Heart left ventricle (tissue), 13 donors: ENCODE measurements around the gene DCX.

ENCODE experiments used
- POLR2A ChIP-seq, 2 donors: fragments of 450-650 bp; IDR thresholded peaks; one replicate each; pipeline ENCODE4 v1.6.1; 2017; ENCODE audit warnings: antibody characterized with exemption in 2 of 2, mild to moderate bottlenecking in 2 of 2, moderate library complexity in 2 of 2
- TF ChIP-seq, protein P1 (sequence below), 12 donors: fragments of 200-600 bp; sonication (generic) in 4 of 12; IDR thresholded peaks; one replicate each; pipeline versions ENCODE4 v1.5.0 to v1.8.0; 2018 to 2022; ENCODE audit warnings: antibody characterized with exemption in 12 of 12, mild to moderate bottlenecking in 5 of 12
- donor health status: ischemic (EF 13 %, LVEDD 7.1; RV severe dilation, severe dysfunction).
- donor health status: DM: no; HTN: yes; CAD: no.
- donor health status: DM: no; HTN: no; CAD: no.
- donor health status: ischemic (EF 25% LVEDD 6.9; RV normal size, moderate dysfunction).
- donor health status: ischemic (EF 25% LVEDD 5.7; RV mildly dilated, moderate dysfunction).
- donor health status: ischemic (EF 35%, LVEDD 5.7; RV mildly dilated, moderate dysfunction).
- donor health status: nonischemic (EF 11% LVEDD 7.7; RV severe dilation, severe dysfunction).
- donor health status: DM: yes; HTN: yes; CAD: no.
- donor health status: PGD.
- donor health status: ischemic (EF 29% LVEDD 5.4; RV normal size, mild dysfunction).
- donor health status: nonischemic (EF 23%, LVEDD 6.1; RV moderate dilation, normal function).

GRCh38 chrX:111268506-111268905, 143.5 kb downstream of the DCX start:
- TF ChIP-seq, protein P1, sequence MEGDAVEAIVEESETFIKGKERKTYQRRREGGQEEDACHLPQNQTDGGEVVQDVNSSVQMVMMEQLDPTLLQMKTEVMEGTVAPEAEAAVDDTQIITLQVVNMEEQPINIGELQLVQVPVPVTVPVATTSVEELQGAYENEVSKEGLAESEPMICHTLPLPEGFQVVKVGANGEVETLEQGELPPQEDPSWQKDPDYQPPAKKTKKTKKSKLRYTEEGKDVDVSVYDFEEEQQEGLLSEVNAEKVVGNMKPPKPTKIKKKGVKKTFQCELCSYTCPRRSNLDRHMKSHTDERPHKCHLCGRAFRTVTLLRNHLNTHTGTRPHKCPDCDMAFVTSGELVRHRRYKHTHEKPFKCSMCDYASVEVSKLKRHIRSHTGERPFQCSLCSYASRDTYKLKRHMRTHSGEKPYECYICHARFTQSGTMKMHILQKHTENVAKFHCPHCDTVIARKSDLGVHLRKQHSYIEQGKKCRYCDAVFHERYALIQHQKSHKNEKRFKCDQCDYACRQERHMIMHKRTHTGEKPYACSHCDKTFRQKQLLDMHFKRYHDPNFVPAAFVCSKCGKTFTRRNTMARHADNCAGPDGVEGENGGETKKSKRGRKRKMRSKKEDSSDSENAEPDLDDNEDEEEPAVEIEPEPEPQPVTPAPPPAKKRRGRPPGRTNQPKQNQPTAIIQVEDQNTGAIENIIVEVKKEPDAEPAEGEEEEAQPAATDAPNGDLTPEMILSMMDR (IDR thresholded peaks at IDR 0.05): no peak
- TF ChIP-seq POLR2A (IDR thresholded peaks at IDR 0.05): no peak
